Hippocampal formation (tissue), 2 donors: ENCODE data around the gene MLPH.
"Not testable (repeated sequence)": the region's sequence is repeated elsewhere in the genome, so short reads cannot be mapped to it uniquely, and the experiment has no call there.

Experiments used
- DNase-seq, 2 donors: peaks; one replicate each; lab custom pipeline; 2025; lab: John Stamatoyannopoulos, UW

The MLPH gene

GRCh38 chr2:237585590-237586221 is 98.7 kb downstream of the MLPH start:
- DNase-seq: no peak

- no peak for DNase-seq
Measured at GRCh38 chr2:237588044-237588696, 101.1 kb downstream of the MLPH start.

- no peak for DNase-seq
Measured at GRCh38 chr2:237590272-237591140, 103.5 kb downstream of the MLPH start, which contains the start of gene RAB17. Gene RAB17, minus strand, starts transcription at chr2:237590734. Its CDS starts 4,580 bp downstream, at chr2:237586154.

GRCh38 chr2:237591141-237591881 is 104.3 kb downstream of the MLPH start:
- no peak for DNase-seq

- no peak for DNase-seq
Measured at GRCh38 chr2:237592425-237592980, 105.5 kb downstream of the MLPH start.

- DNase-seq: no peak
Measured at GRCh38 chr2:237593036-237593435, 106.0 kb downstream of the MLPH start.

GRCh38 chr2:237593596-237594320 is 106.7 kb downstream of the MLPH start:
- no peak for DNase-seq

GRCh38 chr2:237594514-237594871 is 107.4 kb downstream of the MLPH start:
- no peak for DNase-seq

- DNase-seq: not testable (repeated sequence)
Measured at GRCh38 chr2:237595829-237596519, 108.9 kb downstream of the MLPH start.

GRCh38 chr2:237596520-237597195 is 109.6 kb downstream of the MLPH start:
- DNase-seq: no peak

- DNase-seq: no peak
Measured at GRCh38 chr2:237597196-237598145, 110.4 kb downstream of the MLPH start.

- DNase-seq: no peak
Measured at GRCh38 chr2:237598468-237599208, 111.6 kb downstream of the MLPH start.

- DNase-seq: no peak
Measured at GRCh38 chr2:237599465-237600110, 112.5 kb downstream of the MLPH start.

- peak in 1 of 2 donors; percentile 2 for DNase-seq
Measured at GRCh38 chr2:237600205-237600846, 113.3 kb downstream of the MLPH start.

- no peak for DNase-seq
Measured at GRCh38 chr2:237601453-237602116, 114.5 kb downstream of the MLPH start.

GRCh38 chr2:237602409-237602808 is 115.4 kb downstream of the MLPH start:
- no peak for DNase-seq
